Measurements from ENCODE around the gene LRRC75A.

DNA sequence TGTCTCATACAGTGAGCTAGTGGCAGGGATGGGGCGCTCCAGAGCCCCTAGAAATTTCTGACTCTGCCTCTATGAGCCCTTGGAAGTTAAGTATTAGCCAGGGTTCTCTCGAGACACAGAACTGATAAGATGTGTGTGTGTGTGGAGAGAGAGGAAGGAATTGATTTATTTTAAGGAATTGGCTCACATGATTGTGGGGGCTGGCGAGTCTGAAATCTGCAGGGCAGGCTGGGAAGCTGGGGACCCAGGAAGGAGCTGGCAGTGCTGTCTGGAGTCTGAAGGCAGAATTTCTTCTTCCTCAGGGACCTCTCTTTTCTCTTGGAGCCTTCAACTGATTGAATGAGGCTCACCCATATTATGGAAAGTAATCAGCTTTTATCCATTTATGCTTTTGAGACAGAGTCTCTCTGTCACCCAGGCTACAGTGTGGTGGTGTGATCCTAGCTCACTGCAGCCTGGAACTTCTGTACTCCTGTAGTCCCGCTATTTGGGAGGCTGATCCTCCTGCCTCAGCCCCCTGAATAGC, 16.8 kb downstream of the LRRC75A start:
- TF ChIP-seq SMC3 (IDR thresholded peaks at IDR 0.05): no peak
- TF ChIP-seq POLR2A (IDR thresholded peaks at IDR 0.05; ENCODE audit: low read length): no peak
- TF ChIP-seq CTCF (IDR thresholded peaks at IDR 0.05): no peak
- TF ChIP-seq, protein P1, sequence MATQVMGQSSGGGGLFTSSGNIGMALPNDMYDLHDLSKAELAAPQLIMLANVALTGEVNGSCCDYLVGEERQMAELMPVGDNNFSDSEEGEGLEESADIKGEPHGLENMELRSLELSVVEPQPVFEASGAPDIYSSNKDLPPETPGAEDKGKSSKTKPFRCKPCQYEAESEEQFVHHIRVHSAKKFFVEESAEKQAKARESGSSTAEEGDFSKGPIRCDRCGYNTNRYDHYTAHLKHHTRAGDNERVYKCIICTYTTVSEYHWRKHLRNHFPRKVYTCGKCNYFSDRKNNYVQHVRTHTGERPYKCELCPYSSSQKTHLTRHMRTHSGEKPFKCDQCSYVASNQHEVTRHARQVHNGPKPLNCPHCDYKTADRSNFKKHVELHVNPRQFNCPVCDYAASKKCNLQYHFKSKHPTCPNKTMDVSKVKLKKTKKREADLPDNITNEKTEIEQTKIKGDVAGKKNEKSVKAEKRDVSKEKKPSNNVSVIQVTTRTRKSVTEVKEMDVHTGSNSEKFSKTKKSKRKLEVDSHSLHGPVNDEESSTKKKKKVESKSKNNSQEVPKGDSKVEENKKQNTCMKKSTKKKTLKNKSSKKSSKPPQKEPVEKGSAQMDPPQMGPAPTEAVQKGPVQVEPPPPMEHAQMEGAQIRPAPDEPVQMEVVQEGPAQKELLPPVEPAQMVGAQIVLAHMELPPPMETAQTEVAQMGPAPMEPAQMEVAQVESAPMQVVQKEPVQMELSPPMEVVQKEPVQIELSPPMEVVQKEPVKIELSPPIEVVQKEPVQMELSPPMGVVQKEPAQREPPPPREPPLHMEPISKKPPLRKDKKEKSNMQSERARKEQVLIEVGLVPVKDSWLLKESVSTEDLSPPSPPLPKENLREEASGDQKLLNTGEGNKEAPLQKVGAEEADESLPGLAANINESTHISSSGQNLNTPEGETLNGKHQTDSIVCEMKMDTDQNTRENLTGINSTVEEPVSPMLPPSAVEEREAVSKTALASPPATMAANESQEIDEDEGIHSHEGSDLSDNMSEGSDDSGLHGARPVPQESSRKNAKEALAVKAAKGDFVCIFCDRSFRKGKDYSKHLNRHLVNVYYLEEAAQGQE (IDR thresholded peaks at IDR 0.05): no peak
- TF ChIP-seq MAZ (IDR thresholded peaks at IDR 0.05; ENCODE audit: borderline replicate concordance, low read depth, low read length): no peak
- TF ChIP-seq JUNB (IDR thresholded peaks at IDR 0.05): no peak
- TF ChIP-seq CHD4 (IDR thresholded peaks at IDR 0.05; ENCODE audit: borderline replicate concordance): no peak
- TF ChIP-seq MYC (IDR thresholded peaks at IDR 0.05; ENCODE audit: borderline replicate concordance, low read length): no peak

Data from A549 (cell line).